NCI-H2107 treated with DMSO at 0.1 percent for 48 hours (cell line): ENCODE data around the gene TBC1D22A.

Experiments used
- DNase-seq: peaks from one replicate; lab custom pipeline; 2025; ENCODE audit not compliant: unreplicated experiment; lab: John Stamatoyannopoulos, UW

The TBC1D22A gene

DNA sequence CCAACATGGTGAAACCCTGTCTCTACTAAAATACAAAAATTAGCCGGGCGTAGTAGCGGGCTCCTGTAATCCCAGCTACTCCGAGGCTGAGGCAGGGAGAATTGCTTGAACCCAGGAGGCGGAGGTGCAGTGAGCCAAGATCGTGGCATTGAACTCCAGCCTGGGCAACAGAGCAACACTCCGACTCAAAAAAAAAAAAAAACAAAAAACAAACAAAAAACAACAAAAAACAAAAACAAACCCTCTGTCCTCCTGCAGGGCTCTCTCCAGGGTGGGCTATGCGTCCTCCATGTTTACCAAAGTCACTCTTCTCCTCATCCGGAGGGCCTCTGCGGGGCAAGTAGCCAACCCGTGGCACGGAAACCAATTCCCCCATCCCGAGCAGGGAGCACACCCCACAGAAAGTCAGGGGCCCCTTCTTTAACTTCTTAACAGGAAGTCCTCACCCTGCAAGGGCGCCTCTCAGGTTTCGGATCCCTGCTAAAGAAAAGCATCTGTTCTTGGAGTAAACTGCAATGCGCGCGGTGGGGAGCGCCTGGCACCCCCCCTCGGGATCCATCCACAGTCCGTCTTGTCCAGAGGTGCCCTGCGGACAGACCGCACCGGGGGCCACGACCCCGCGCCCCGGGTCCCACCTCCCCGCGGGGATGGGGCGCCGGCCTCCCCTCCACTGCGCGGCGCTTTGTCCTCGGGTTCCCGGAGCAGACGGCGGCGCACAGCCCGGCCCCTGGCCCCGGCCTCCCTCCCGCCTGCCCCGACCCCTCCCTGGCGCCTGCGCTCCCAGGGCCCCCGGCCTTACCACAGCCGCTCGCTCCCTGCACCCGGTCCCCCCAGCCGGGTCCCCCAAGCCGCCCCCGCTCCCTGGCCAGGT lies 25.1 kb upstream of the TBC1D22A start:
- DNase-seq: no peak

DNA sequence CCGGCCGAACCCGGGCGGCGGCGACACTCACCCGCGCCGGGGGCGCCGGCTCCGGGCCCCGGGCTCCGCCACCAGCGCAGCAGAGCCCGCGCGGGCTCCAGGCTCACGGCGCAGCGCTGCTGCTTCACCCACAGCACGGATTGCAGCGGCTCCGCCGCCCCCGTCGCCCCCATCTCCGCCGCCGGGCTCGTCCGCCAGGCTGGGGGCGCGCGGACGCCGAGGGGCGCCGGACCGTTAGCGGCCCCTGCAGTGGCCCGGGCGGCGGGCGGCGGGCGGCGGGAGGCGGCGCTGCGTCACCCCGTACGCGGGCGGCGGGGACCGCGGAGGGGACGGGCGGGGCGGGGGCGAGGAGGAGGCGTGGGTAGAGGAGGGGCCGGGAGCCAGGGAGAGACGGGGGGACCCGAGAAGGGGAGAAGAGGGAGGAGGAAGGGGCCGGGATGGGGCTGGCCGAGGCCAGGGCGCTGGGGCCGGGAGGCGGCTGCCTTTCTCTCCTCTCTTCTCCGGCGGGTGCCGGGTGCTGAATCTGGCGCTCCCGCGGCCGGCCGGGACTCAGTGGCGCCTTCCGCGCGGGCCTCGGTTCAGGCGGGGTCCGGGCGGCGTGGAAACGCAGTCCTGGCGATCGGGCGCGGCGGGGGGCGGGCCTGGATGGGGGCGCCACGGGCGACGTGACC lies 24.3 kb upstream of the TBC1D22A start, which contains the start of gene CERK:
Gene CERK, minus strand, starts transcription at position 277 of the 671 bp plus-strand sequence. Its CDS starts 104 bp downstream, at position 173.
- DNase-seq: no peak

GRCh38 chr22:46738647-46739093 lies 23.8 kb upstream of the TBC1D22A start:
- DNase-seq: no peak

DNA sequence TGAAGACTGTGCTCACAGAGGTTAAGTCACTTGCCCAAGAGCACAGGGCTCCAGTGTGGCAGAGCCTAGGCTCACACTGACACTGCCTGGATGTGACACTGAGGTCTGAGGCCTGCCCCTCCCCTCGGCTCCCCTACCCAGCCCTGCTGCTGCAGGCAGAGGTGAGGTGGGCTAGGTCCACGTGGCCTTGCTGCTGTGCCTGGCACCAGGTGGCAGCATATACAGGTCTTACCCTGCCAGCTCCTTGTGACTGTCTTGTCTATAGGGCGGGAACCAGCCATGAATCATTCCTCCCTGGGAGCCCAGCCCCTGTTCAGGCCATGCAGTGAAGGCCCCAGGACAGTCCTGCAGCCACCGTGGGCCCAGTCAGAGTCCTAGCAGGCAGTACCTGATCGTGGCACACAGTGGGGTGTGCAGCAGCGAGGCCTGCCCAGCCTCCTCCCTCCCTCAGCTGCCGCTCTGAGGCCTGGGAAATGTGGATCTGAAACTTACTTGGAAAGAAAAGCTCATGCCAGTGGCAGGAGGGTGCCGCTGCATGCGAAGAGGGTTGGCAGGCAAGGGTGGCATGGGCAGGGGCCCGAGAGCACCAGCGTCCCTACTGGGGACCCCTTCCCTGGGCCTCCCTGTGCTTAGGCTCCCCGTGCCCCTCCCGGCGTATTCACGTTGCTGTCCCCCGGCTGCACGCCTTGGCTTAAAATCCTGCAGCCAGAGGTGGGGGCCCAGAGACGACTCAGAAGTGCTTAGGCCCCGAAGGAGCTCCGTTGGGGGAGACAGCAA lies 23.2 kb upstream of the TBC1D22A start:
- no peak for DNase-seq

GRCh38 chr22:46740910-46741780 lies 21.3 kb upstream of the TBC1D22A start:
- no peak for DNase-seq

GRCh38 chr22:46741974-46742519 lies 20.4 kb upstream of the TBC1D22A start:
- DNase-seq: no peak

DNA sequence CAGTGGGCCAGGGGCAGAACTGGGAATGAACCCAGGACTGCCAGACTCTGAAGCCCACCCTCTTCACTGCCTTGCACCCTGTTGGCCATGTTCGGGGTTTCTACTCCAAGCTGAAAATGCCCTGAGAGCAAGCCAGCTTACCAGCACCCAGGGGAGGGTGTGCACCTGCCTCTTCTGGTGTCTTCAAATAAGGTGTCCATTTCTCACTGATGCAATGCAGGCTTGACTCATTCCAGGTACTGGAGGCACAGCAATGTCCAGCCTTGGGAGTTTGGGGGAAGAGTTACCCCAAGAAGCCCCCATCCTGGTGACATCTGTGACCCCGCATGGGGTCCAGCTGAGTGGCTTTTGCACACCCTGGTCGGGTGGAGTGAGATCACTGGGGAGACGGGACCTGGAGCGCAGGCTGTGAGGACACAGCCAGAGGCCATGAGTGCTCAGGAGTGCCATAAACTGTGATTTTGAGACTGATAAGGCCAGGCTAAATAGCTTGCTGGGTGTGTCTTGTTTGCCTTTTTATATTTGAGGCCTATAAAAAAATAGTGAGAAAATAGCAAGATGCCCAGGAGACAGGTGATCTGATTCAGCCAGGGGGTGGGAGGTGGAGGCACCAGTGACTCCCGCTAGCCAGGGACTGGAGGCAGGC lies 19.8 kb upstream of the TBC1D22A start:
- no peak for DNase-seq

GRCh38 chr22:46744581-46744980 lies 17.9 kb upstream of the TBC1D22A start:
- DNase-seq: no peak

DNA sequence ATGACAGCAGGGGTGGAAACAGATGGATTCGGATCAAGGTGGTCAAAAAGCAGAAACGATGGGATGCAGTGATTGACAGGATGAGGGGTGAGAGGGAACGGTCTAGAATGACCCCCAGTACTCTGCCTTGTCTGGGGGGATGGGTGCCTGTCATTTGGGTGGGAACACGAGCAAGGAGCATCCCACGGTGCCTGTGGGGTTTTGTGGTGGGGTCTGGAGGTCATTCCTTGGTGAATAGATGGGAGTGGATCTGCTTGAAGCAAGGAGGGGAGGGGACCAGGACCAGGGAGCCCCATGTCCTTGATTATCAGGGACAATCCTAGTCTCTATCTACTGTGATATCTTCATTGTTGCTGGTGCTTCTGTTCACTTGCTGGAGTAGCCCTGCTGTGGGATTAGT lies 16.3 kb upstream of the TBC1D22A start:
- DNase-seq: no peak

DNA sequence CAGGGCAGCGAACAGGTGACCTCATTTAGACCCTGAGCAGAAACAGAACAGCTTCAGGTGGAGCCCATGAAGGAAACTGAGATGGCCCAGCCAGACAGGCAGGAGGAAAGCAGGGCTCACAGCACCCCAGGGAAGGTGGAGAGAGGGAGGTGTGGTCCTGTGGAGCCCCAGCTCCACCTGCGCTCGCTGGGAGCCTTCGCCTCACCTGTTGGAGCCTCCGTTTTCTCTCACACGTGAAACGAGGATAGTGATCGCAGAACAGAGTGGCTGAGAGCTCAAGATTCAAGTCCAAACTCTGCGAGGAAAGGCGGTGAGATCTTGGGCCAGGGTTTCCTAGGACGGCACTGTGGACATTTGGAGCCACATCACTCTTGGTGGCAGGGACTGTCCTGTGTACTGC lies 15.8 kb upstream of the TBC1D22A start:
- no peak for DNase-seq

DNA sequence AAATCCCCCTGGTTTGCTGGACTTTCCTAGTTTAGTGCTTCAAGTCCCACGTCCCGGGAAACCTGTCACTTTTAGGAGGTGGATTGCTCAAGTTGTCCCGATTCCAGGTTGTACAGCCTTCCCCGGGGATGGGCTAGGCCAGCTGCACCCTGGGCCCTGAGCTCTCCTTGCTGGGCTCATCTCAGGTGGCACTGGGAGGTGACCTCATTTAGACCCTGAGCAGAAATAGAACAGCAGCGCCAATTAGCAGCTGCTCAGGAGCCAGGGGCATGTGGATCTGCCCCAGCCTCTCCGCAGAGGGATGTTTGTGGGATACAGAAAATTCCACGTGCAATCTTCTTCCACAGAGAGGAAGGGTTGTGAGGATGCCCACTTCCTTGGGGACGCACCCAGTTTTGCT lies 14.8 kb upstream of the TBC1D22A start:
- DNase-seq: no peak

GRCh38 chr22:46748206-46748907 lies 14.1 kb upstream of the TBC1D22A start:
- DNase-seq: no peak

GRCh38 chr22:46748908-46749675 lies 13.4 kb upstream of the TBC1D22A start:
- DNase-seq: no peak

GRCh38 chr22:46749682-46750529 lies 12.5 kb upstream of the TBC1D22A start:
- no peak for DNase-seq

- DNase-seq: no peak
These were observed 12.0 kb upstream of the TBC1D22A start for GRCh38 chr22:46750530-46750800.

GRCh38 chr22:46750863-46751443 lies 11.5 kb upstream of the TBC1D22A start:
- DNase-seq: no peak

- DNase-seq: no peak
These were observed 10.0 kb upstream of the TBC1D22A start for GRCh38 chr22:46752286-46752987.
